A549 (cell line): ENCODE measurements around the gene KLK12.

ENCODE experiments used
- CEBPB ChIP-seq, 2 experiments: fragments of >200 bp in 1 of 2; sonication (Bioruptor Twin) in 1 of 2; formaldehyde crosslinking in 1 of 2; IDR thresholded peaks; 2 replicates each; pipeline ENCODE4 v1.6.1; 2012 to 2016
- EP300 ChIP-seq, 2 experiments: fragments of >200 bp; sonication (Bioruptor Twin); formaldehyde crosslinking; IDR thresholded peaks; 2 replicates in 1 of 2; 3 replicates in 1 of 2; pipeline ENCODE4 v1.6.1; 2016 to 2017
- NR3C1 ChIP-seq: fragments of >200 bp; sonication (Bioruptor Twin); formaldehyde crosslinking; IDR thresholded peaks from 3 replicates; pipeline ENCODE4 v1.6.1; 2017
- POLR2A ChIP-seq: IDR thresholded peaks from 2 replicates; pipeline ENCODE4 v1.6.1; 2012; ENCODE audit warnings: mild to moderate bottlenecking, low read length
- TF ChIP-seq, protein P1 (sequence below): fragments of 200-600 bp; sonication (generic); IDR thresholded peaks from 2 replicates; pipeline ENCODE4 v1.6.1; 2016; ENCODE audit warnings: antibody characterized with exemption, mild to moderate bottlenecking, moderate library complexity

- TF ChIP-seq EP300 (IDR thresholded peaks at IDR 0.05), result no peak
- TF ChIP-seq, protein P1, sequence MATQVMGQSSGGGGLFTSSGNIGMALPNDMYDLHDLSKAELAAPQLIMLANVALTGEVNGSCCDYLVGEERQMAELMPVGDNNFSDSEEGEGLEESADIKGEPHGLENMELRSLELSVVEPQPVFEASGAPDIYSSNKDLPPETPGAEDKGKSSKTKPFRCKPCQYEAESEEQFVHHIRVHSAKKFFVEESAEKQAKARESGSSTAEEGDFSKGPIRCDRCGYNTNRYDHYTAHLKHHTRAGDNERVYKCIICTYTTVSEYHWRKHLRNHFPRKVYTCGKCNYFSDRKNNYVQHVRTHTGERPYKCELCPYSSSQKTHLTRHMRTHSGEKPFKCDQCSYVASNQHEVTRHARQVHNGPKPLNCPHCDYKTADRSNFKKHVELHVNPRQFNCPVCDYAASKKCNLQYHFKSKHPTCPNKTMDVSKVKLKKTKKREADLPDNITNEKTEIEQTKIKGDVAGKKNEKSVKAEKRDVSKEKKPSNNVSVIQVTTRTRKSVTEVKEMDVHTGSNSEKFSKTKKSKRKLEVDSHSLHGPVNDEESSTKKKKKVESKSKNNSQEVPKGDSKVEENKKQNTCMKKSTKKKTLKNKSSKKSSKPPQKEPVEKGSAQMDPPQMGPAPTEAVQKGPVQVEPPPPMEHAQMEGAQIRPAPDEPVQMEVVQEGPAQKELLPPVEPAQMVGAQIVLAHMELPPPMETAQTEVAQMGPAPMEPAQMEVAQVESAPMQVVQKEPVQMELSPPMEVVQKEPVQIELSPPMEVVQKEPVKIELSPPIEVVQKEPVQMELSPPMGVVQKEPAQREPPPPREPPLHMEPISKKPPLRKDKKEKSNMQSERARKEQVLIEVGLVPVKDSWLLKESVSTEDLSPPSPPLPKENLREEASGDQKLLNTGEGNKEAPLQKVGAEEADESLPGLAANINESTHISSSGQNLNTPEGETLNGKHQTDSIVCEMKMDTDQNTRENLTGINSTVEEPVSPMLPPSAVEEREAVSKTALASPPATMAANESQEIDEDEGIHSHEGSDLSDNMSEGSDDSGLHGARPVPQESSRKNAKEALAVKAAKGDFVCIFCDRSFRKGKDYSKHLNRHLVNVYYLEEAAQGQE, result no peak
- TF ChIP-seq POLR2A, result no peak
- no peak for TF ChIP-seq NR3C1
- TF ChIP-seq CEBPB (IDR thresholded peaks at IDR 0.05), result no peak
Observed at GRCh38 chr19:50992666-50993035, 42.2 kb downstream of the KLK12 start.
